Activated naive CD8-positive, alpha-beta T cell treated with anti-CD3 and anti-CD28 coated beads, Interleukin-2, amount 10 ng/mL, durations not matched to agents 7 days and 5 days (primary cell): ENCODE measurements around the gene NDUFAF4. TPM values are rescaled to one million over a fixed set of nuclear protein-coding genes. Genes with fewer than 3 reads are reported as not detected.

Source experiments
- ATAC-seq: fragments of 150-1000 bp; cut with Tn5 transposase; one replicate; pipeline ENCODE4 v1.10.0; 2021; ENCODE audit warnings: low read depth, moderate library complexity
- POLR2A ChIA-PET: fragments of 350-600 bp; sonication (Branson Sonifier 250); formaldehyde crosslinking; loops from one replicate; lab custom pipeline; 2021; ENCODE audit warnings: antibody characterized with exemption; lab: Charles Lee
- DNase-seq: peaks from one replicate; pipeline ENCODE4 v3.0.0; 2021
- H3K27ac Mint-ChIP-seq: one replicate; pipeline ENCODE4 v1.8.0; 2022; ENCODE audit warnings: mild to moderate bottlenecking, mixed read lengths
- H3K27me3 Mint-ChIP-seq: one replicate; pipeline ENCODE4 v1.8.0; 2022; ENCODE audit warnings: mild to moderate bottlenecking, moderate library complexity, mixed read lengths
- H3K36me3 Mint-ChIP-seq: one replicate; pipeline ENCODE4 v1.8.0; 2021; ENCODE audit warnings: mild to moderate bottlenecking, mixed read lengths
- H3K4me1 Mint-ChIP-seq: one replicate; pipeline ENCODE4 v1.8.0; 2021; ENCODE audit warnings: mixed read lengths
- H3K4me3 Mint-ChIP-seq: one replicate; pipeline ENCODE4 v1.8.0; 2022; ENCODE audit warnings: mild to moderate bottlenecking, moderate library complexity, mixed read lengths
- H3K9me3 Mint-ChIP-seq: one replicate; pipeline ENCODE4 v1.8.0; 2021; ENCODE audit warnings: mixed read lengths
- total RNA-seq, 2 experiments: library from RNA; stranded (reverse); gene quantifications; one replicate each; pipeline ENCODE4 v1.2.3, GENCODE V29; 2021

Gene NDUFAF4
- 10 to 100 TPM; 27.8 to 30.0 TPM for total RNA-seq

GRCh38 chr6:96897396-96898240, at the start of gene NDUFAF4:
NDUFAF4 (minus strand) TSS chr6:96897891; CDS start chr6:96897801, 90 bp downstream.
- POLR2A ChIA-PET = interaction anchor here (0.8 to 1.8 kb wide), 4 partner anchors 12 to 27 kb away, joined by 3 to 9 read pairs (median 6); partner anchors contain the start of gene KLHL32
- peak; percentile 96 for DNase-seq
- peak; percentile 94 for ATAC-seq
- H3K27me3 Mint-ChIP-seq = no peaks in the 10 kb centered on the region
- H3K36me3 Mint-ChIP-seq = peaks cover 5% of the 10 kb centered on the region
- H3K4me3 Mint-ChIP-seq = peak within 1 kb of the TSS; percentile 91
- H3K27ac Mint-ChIP-seq = peak within 1 kb of the TSS; percentile 93
- no peaks in the 10 kb centered on the region for H3K9me3 Mint-ChIP-seq
- H3K4me1 Mint-ChIP-seq = peaks cover 17% of the 10 kb centered on the region

- POLR2A ChIA-PET = no interaction called here
- no peaks in the 10 kb centered on the region for H3K36me3 Mint-ChIP-seq
- DNase-seq = no peak
Measured at GRCh38 chr6:96947055-96947454, 49.4 kb upstream of the NDUFAF4 start.

GRCh38 chr6:96943555-96944215, 46.0 kb upstream of the NDUFAF4 start:
- Mint-ChIP-seq H3K27ac (no peak overlapping the region), H3K4me3 (no peak overlapping the region), H3K4me1 (peaks cover 3% of the 10 kb centered on the region), H3K27me3 (no peaks in the 10 kb centered on the region), H3K9me3 (peaks cover 2% of the 10 kb centered on the region), H3K36me3 (no peaks in the 10 kb centered on the region)
- no peak for ATAC-seq
- POLR2A ChIA-PET = no interaction called here
- DNase-seq = no peak

More at GRCh38 chr6:96947055-96947454, 49.4 kb upstream of the NDUFAF4 start:
- peaks cover 3% of the 10 kb centered on the region for H3K4me1 Mint-ChIP-seq
- peaks cover 2% of the 10 kb centered on the region for H3K9me3 Mint-ChIP-seq
- ATAC-seq = no peak
- no peak overlapping the region for H3K27ac Mint-ChIP-seq
- no peak overlapping the region for H3K4me3 Mint-ChIP-seq
- H3K27me3 Mint-ChIP-seq = no peaks in the 10 kb centered on the region

- peaks cover 2% of the 10 kb centered on the region for H3K9me3 Mint-ChIP-seq
- POLR2A ChIA-PET = no interaction called here
- H3K4me1 Mint-ChIP-seq = peaks cover 3% of the 10 kb centered on the region
- H3K27ac Mint-ChIP-seq = no peak overlapping the region
- no peaks in the 10 kb centered on the region for H3K36me3 Mint-ChIP-seq
- H3K4me3 Mint-ChIP-seq = no peak overlapping the region
- H3K27me3 Mint-ChIP-seq = no peaks in the 10 kb centered on the region
- DNase-seq = no peak
- no peak for ATAC-seq
Measured at GRCh38 chr6:96942676-96943075, 45.0 kb upstream of the NDUFAF4 start.

GRCh38 chr6:96940322-96940721, 42.6 kb upstream of the NDUFAF4 start:
- ATAC-seq (no peak), DNase-seq (no peak)
- no peaks in the 10 kb centered on the region for H3K36me3 Mint-ChIP-seq
- no peak overlapping the region for H3K27ac Mint-ChIP-seq
- peaks cover 2% of the 10 kb centered on the region for H3K9me3 Mint-ChIP-seq
- no peaks in the 10 kb centered on the region for H3K27me3 Mint-ChIP-seq
- H3K4me1 Mint-ChIP-seq = no peaks in the 10 kb centered on the region
- no peak overlapping the region for H3K4me3 Mint-ChIP-seq
- POLR2A ChIA-PET = no interaction called here

GRCh38 chr6:96939007-96939805, 41.5 kb upstream of the NDUFAF4 start:
- Mint-ChIP-seq H3K27ac (no peak overlapping the region), H3K36me3 (no peaks in the 10 kb centered on the region), H3K27me3 (no peaks in the 10 kb centered on the region), H3K4me3 (no peak overlapping the region), H3K4me1 (no peaks in the 10 kb centered on the region), H3K9me3 (no peaks in the 10 kb centered on the region)
- no peak for ATAC-seq
- DNase-seq = no peak
- POLR2A ChIA-PET = no interaction called here

GRCh38 chr6:96934087-96934486, 36.4 kb upstream of the NDUFAF4 start:
- no peak overlapping the region for H3K4me3 Mint-ChIP-seq
- DNase-seq (no peak), ATAC-seq (no peak)
- H3K4me1 Mint-ChIP-seq = peaks cover 3% of the 10 kb centered on the region
- H3K36me3 Mint-ChIP-seq = no peaks in the 10 kb centered on the region
- H3K9me3 Mint-ChIP-seq = no peaks in the 10 kb centered on the region
- POLR2A ChIA-PET = no interaction called here
- no peak overlapping the region for H3K27ac Mint-ChIP-seq
- H3K27me3 Mint-ChIP-seq = no peaks in the 10 kb centered on the region

GRCh38 chr6:96931198-96931597, 33.5 kb upstream of the NDUFAF4 start:
- no peaks in the 10 kb centered on the region for H3K36me3 Mint-ChIP-seq
- DNase-seq (no peak), ATAC-seq (no peak)
- H3K4me1 Mint-ChIP-seq = peaks cover 3% of the 10 kb centered on the region
- H3K27me3 Mint-ChIP-seq = peaks cover 3% of the 10 kb centered on the region
- H3K4me3 Mint-ChIP-seq = no peak overlapping the region
- POLR2A ChIA-PET = no interaction called here
- H3K9me3 Mint-ChIP-seq = no peaks in the 10 kb centered on the region
- no peak overlapping the region for H3K27ac Mint-ChIP-seq

GRCh38 chr6:96929741-96930140, 32.0 kb upstream of the NDUFAF4 start:
- no peak overlapping the region for H3K27ac Mint-ChIP-seq
- POLR2A ChIA-PET = no interaction called here
- DNase-seq (no peak), ATAC-seq (no peak)
- H3K27me3 Mint-ChIP-seq = peaks cover 3% of the 10 kb centered on the region
- H3K9me3 Mint-ChIP-seq = no peaks in the 10 kb centered on the region
- peaks cover 10% of the 10 kb centered on the region for H3K4me1 Mint-ChIP-seq
- H3K4me3 Mint-ChIP-seq = no peak overlapping the region
- H3K36me3 Mint-ChIP-seq = no peaks in the 10 kb centered on the region

- POLR2A ChIA-PET = no interaction called here
- Mint-ChIP-seq H3K9me3 (no peaks in the 10 kb centered on the region), H3K27me3 (peaks cover 3% of the 10 kb centered on the region), H3K4me3 (no peak overlapping the region), H3K36me3 (no peaks in the 10 kb centered on the region), H3K4me1 (peaks cover 11% of the 10 kb centered on the region), H3K27ac (no peak overlapping the region)
- DNase-seq (no peak), ATAC-seq (no peak)
Measured at GRCh38 chr6:96927660-96928059, 30.0 kb upstream of the NDUFAF4 start.

GRCh38 chr6:96926425-96926824, 28.7 kb upstream of the NDUFAF4 start:
- Mint-ChIP-seq H3K36me3 (no peaks in the 10 kb centered on the region), H3K27ac (no peak overlapping the region), H3K4me3 (no peak overlapping the region), H3K9me3 (no peaks in the 10 kb centered on the region), H3K4me1 (peaks cover 19% of the 10 kb centered on the region), H3K27me3 (peaks cover 3% of the 10 kb centered on the region)
- no peak for ATAC-seq
- DNase-seq = no peak
- POLR2A ChIA-PET = no interaction called here

GRCh38 chr6:96925290-96925687, 27.6 kb upstream of the NDUFAF4 start:
- POLR2A ChIA-PET = interaction anchor here (0.6 to 1.4 kb wide), 3 partner anchors 18 to 88 kb away, joined by 4 to 9 read pairs (median 4); partner anchors contain the start of gene GPR63
- Mint-ChIP-seq H3K4me1 (peaks cover 19% of the 10 kb centered on the region), H3K27ac (peak overlapping the region; percentile 83), H3K9me3 (no peaks in the 10 kb centered on the region), H3K4me3 (peak overlapping the region; percentile 92), H3K27me3 (peaks cover 5% of the 10 kb centered on the region), H3K36me3 (no peaks in the 10 kb centered on the region)
- ATAC-seq (no peak), DNase-seq (no peak)

- Mint-ChIP-seq H3K27me3 (peaks cover 7% of the 10 kb centered on the region), H3K4me1 (peaks cover 19% of the 10 kb centered on the region), H3K9me3 (no peaks in the 10 kb centered on the region), H3K27ac (peak overlapping the region; percentile 92), H3K36me3 (no peaks in the 10 kb centered on the region), H3K4me3 (peak overlapping the region; percentile 92)
- POLR2A ChIA-PET = interaction anchor here (1.3 to 1.4 kb wide), 2 partner anchors 17 to 25 kb away, joined by 4 to 9 read pairs; no protein-coding TSS in a partner anchor
- DNase-seq (no peak), ATAC-seq (no peak)
Measured at GRCh38 chr6:96923871-96924493, 26.3 kb upstream of the NDUFAF4 start.
